PC-9 (cell line): ENCODE results near the gene NOTCH3. TPM values are rescaled to one million over a fixed set of nuclear protein-coding genes. Genes with fewer than 3 reads are reported as not detected.

ENCODE experiments used
- BruUV-seq: library from RNA; stranded (reverse); fragments of 400-500 nt; replicated peaks from 2 replicates; lab custom pipeline; 2021; lab: Mats Ljungman, UMichigan
- CTCF ChIA-PET: fragments of 300-600 bp; sonication (Branson Sonifier 250); formaldehyde crosslinking; loops from one replicate; lab custom pipeline; 2022; ENCODE audit warnings: antibody characterized with exemption; lab: Charles Lee
- POLR2A ChIA-PET: fragments of 300-600 bp; sonication (Branson Sonifier 250); formaldehyde crosslinking; loops from one replicate; lab custom pipeline; 2022; ENCODE audit warnings: antibody characterized with exemption; ENCODE audit not compliant: unreplicated experiment; lab: Charles Lee
- DNase-seq, 2 experiments: peaks; one replicate each; pipeline versions ENCODE4 v3.0.0 to v3.0.0-alpha.2; 2015 to 2022; ENCODE audit warnings: mixed read lengths in 1 of 2
- H2AFZ ChIP-seq: fragments of 200-600 bp; sonication (generic); 2 replicates; pipeline ENCODE4 v1.8.1; 2017; ENCODE audit warnings: antibody characterized with exemption
- H3F3A ChIP-seq: fragments of 200-600 bp; sonication (generic); 2 replicates; pipeline ENCODE4 v1.8.1; 2017; ENCODE audit warnings: antibody characterized with exemption, mild to moderate bottlenecking, low read depth; ENCODE audit not compliant: insufficient read depth
- H3K27ac ChIP-seq: fragments of 200-600 bp; sonication (generic); 2 replicates; pipeline ENCODE4 v1.6.1; 2016; ENCODE audit warnings: mixed run types
- H3K27me3 ChIP-seq: fragments of 200-600 bp; sonication (generic); 2 replicates; pipeline ENCODE4 v1.6.1; 2016; ENCODE audit warnings: low read depth, mixed run types; ENCODE audit not compliant: insufficient read depth
- H3K36me3 ChIP-seq: fragments of 200-600 bp; sonication (generic); 2 replicates; pipeline ENCODE4 v1.6.1; 2016; ENCODE audit warnings: low read depth, mixed run types
- H3K4me1 ChIP-seq: fragments of 200-600 bp; sonication (generic); replicated peaks from 2 replicates; pipeline ENCODE4 v1.6.1; 2016; ENCODE audit warnings: mixed run types; ENCODE audit not compliant: insufficient read depth
- H3K4me2 ChIP-seq: fragments of 200-600 bp; sonication (generic); 2 replicates; pipeline ENCODE4 v1.6.1; 2017; ENCODE audit warnings: mixed run types
- H3K4me3 ChIP-seq: fragments of 200-600 bp; sonication (generic); 2 replicates; pipeline ENCODE4 v1.6.1; 2016; ENCODE audit warnings: mixed run types
- H3K79me2 ChIP-seq: fragments of 200-600 bp; sonication (generic); 2 replicates; pipeline ENCODE4 v1.6.1; 2017; ENCODE audit warnings: low read depth, mixed run types
- H3K9me2 ChIP-seq: fragments of 200-600 bp; sonication (generic); 2 replicates; pipeline ENCODE4 v1.8.1; 2017; ENCODE audit warnings: mild to moderate bottlenecking; ENCODE audit not compliant: insufficient read depth
- H3K9me3 ChIP-seq: fragments of 200-600 bp; sonication (generic); 2 replicates; pipeline ENCODE4 v1.8.1; 2016; ENCODE audit warnings: low read depth; ENCODE audit not compliant: insufficient read depth
- H4K20me1 ChIP-seq: fragments of 200-600 bp; sonication (generic); 2 replicates; pipeline ENCODE4 v1.8.1; 2017; ENCODE audit not compliant: insufficient read depth
- CTCF ChIP-seq: fragments of 200-600 bp; sonication (generic); conservative IDR thresholded peaks from 2 replicates; pipeline ENCODE4 v1.6.1; 2017; ENCODE audit warnings: mixed run types, antibody characterized with exemption, mild to moderate bottlenecking, moderate library complexity
- EZH2 ChIP-seq: fragments of 200-600 bp; sonication (generic); IDR thresholded peaks from 2 replicates; pipeline ENCODE4 v1.8.0; 2017; ENCODE audit warnings: antibody characterized with exemption, low read depth
- intact Hi-C: fragments of 100-400 bp; cut with micrococcal nuclease; formaldehyde crosslinking; loops from one replicate; pipeline ENCODE4 v1.10.0; 2022; ENCODE audit not compliant: unreplicated experiment
- total RNA-seq: library from RNA; stranded (reverse); gene quantifications from 2 replicates; pipeline ENCODE4 v1.2.3, GENCODE V29; 2021

The NOTCH3 gene
- total RNA-seq, 1 experiment from 2014 or later = 115 TPM

- Histone ChIP-seq H3K9me2 (no peaks in the 10 kb centered on the region), H3K27ac (no peak overlapping the region), H2AFZ (no peak overlapping the region), H3K36me3 (peaks cover 34% of the 10 kb centered on the region), H3K9me3 (no peaks in the 10 kb centered on the region), H3K27me3 (no peaks in the 10 kb centered on the region), H3K4me1 (peaks cover 21% of the 10 kb centered on the region), H4K20me1 (peaks cover 64% of the 10 kb centered on the region), H3K4me3 (no peak overlapping the region), H3K4me2 (no peak overlapping the region), H3F3A (peaks cover 32% of the 10 kb centered on the region), H3K79me2 (peaks cover 46% of the 10 kb centered on the region)
- no peak for DNase-seq
- TF ChIP-seq EZH2 (no peak), CTCF (no peak)
- POLR2A ChIA-PET = no interaction called here
- CTCF ChIA-PET = no interaction called here
- BruUV-seq = no TSS peak
- intact Hi-C loops = no loop called here
These were observed 44.8 kb upstream of the NOTCH3 start for GRCh38 chr19:15245370-15246197.

DNA sequence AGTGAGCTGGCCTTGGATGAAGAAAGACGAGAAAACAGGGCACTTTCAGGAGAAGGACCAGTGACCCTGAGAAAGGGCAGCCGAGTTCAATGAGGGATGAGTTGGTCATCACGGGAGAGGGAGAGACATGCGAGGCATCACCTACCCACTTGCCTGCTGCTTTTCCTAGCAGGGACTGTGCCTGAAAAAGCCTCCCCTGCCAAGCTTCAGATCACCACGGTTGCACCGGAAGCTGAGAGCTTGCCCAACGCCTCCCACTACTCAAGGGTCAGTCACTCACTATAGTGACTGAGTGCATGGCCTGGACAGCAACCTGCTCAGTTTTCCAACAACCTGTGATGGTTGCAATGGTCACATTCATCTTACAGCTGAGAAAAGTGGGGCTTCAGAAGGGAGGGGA lies 44.0 kb upstream of the NOTCH3 start:
- BruUV-seq = no TSS peak
- Histone ChIP-seq H3K4me2 (no peak overlapping the region), H3K79me2 (peaks cover 40% of the 10 kb centered on the region), H3F3A (peaks cover 29% of the 10 kb centered on the region; the same call in 1 of the 2 replicates), H4K20me1 (peaks cover 60% of the 10 kb centered on the region), H3K9me3 (no peaks in the 10 kb centered on the region), H3K4me1 (peaks cover 13% of the 10 kb centered on the region), H3K4me3 (no peak overlapping the region), H3K27ac (no peak overlapping the region), H3K9me2 (no peaks in the 10 kb centered on the region), H3K36me3 (peaks cover 40% of the 10 kb centered on the region), H3K27me3 (no peaks in the 10 kb centered on the region), H2AFZ (no peak overlapping the region)
- intact Hi-C loops = no loop called here
- TF ChIP-seq EZH2 = no peak
- no peak for TF ChIP-seq CTCF
- DNase-seq = no peak
- ChIA-PET CTCF (no interaction called here), POLR2A (no interaction called here)

DNA sequence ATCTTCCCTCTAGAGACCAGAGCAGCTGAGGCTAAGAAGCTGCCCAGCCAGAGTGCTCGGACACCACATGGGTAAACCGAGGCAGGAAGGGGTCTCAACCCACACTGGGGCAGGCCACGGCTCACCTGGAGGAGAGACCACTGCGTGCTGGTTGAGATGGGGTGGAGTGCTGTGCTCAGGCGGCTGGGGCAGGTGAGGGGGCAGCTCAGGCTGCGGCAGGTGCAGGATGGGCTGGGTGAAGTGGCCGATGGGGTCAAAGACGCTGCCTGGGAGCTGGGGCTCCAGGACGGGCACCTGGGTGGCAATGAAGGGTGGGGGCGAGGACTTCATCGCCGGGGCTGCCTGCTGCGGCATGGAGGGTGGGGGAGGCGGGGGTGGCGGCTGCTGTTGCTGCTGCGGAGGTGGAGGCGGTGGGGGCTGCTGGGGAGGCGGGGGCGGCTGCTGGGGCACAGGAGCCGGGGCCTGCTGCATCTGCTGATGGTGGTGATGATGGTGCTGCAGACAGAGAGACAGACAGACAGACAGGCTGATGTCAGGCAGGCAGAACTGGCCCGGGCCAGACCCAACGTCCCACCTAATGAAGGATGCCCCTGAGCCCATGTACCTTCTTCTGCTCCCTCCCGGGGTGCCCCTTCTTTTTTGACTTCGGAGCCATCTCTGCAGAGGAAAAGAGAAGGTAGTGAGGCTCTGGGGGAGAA lies 43.5 kb upstream of the NOTCH3 start:
- Histone ChIP-seq H3K9me3 (no peaks in the 10 kb centered on the region), H3K4me1 (peaks cover 8% of the 10 kb centered on the region), H3F3A (peaks cover 26% of the 10 kb centered on the region; the same call in 1 of the 2 replicates), H2AFZ (no peak overlapping the region), H3K27me3 (no peaks in the 10 kb centered on the region), H3K36me3 (peaks cover 46% of the 10 kb centered on the region), H4K20me1 (peaks cover 54% of the 10 kb centered on the region), H3K9me2 (no peaks in the 10 kb centered on the region), H3K4me2 (no peak overlapping the region), H3K27ac (no peak overlapping the region), H3K4me3 (no peak overlapping the region), H3K79me2 (peaks cover 35% of the 10 kb centered on the region)
- POLR2A ChIA-PET = no interaction called here
- no peak for DNase-seq
- no TSS peak for BruUV-seq
- intact Hi-C loops = no loop called here
- TF ChIP-seq CTCF = no peak
- TF ChIP-seq EZH2 = no peak
- CTCF ChIA-PET = no interaction called here
